OCI-LY1 (cell line): Measurements from ENCODE around the gene PACSIN2.
"Not testable (repeated sequence)": the region's sequence is repeated elsewhere in the genome, so short reads cannot be mapped to it uniquely, and the experiment has no call there.

Experiments
- EZH2 ChIP-seq: fragments of 200-600 bp; sonication (generic), shearing (Covaris generic); IDR thresholded peaks from 2 replicates; pipeline ENCODE4 v1.8.0; 2017; ENCODE audit warnings: borderline replicate concordance, mixed run types, mild to moderate bottlenecking, antibody characterized with exemption, low read length, moderate library complexity, mixed read lengths
- TF ChIP-seq, protein P1 (sequence below): fragments of 200-600 bp; sonication (generic), shearing (Covaris generic); IDR thresholded peaks from 2 replicates; pipeline ENCODE4 v1.5.1; 2017; ENCODE audit warnings: mild to moderate bottlenecking, antibody characterized with exemption, low read length, moderate library complexity, mixed read lengths

DNA sequence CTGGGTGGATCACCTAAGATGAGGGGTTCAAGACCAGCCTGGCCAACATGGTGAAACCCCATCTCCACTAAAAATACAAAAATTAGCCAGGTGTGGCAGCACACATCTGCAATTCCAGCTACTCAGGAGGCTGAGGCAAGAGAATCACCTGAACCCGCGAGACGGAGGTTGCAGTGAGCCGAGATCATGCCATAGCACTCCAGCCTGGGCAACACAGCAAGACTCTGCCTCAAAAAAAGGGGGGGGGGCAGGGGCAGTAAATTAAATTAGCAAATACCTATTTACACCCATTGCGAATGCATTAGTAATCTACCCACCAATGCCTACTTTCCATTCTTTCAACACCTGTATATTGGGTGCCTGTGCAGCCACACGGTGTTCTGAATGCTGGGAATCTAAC is 78.3 kb downstream of the PACSIN2 start:
- TF ChIP-seq, protein P1, sequence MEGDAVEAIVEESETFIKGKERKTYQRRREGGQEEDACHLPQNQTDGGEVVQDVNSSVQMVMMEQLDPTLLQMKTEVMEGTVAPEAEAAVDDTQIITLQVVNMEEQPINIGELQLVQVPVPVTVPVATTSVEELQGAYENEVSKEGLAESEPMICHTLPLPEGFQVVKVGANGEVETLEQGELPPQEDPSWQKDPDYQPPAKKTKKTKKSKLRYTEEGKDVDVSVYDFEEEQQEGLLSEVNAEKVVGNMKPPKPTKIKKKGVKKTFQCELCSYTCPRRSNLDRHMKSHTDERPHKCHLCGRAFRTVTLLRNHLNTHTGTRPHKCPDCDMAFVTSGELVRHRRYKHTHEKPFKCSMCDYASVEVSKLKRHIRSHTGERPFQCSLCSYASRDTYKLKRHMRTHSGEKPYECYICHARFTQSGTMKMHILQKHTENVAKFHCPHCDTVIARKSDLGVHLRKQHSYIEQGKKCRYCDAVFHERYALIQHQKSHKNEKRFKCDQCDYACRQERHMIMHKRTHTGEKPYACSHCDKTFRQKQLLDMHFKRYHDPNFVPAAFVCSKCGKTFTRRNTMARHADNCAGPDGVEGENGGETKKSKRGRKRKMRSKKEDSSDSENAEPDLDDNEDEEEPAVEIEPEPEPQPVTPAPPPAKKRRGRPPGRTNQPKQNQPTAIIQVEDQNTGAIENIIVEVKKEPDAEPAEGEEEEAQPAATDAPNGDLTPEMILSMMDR: not testable (repeated sequence)
- not testable (repeated sequence) for TF ChIP-seq EZH2
